Activated CD4-positive, alpha-beta T cell treated with anti-CD3 and anti-CD28 coated beads, Interleukin-2, Interleukin-4, amounts not matched to agents 100 ng/mL and 50 ng/mL, durations not matched to agents 16 hours and 8 hours (primary cell): ENCODE measurements around the gene PSMA6.
"Not testable (repeated sequence)": the region's sequence is repeated elsewhere in the genome, so short reads cannot be mapped to it uniquely, and the experiment has no call there.

ENCODE experiments used
- DNase-seq: peaks from one replicate; pipeline ENCODE4 v3.0.0-alpha.2; 2020; ENCODE audit warnings: low spot score

Gene PSMA6

DNA sequence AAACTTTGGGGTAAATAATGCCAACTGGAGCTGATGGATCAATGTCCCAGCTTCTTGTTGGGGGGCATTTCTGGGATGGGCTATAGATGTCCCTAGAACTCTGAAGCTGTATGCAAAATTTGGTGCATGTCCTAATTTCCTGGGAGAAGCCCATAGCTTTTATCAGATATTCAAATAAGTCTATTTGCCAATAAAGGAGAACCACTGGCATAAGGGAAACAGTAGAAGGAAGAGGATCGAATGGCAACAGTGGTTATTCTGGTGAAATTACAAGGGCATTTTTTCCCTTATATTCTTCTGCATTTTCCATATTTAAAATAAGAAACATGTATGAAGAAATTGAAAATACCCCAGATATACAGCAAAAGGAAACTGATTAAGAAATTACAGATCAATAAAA is 34.2 kb downstream of the PSMA6 start:
- no peak for DNase-seq

DNA sequence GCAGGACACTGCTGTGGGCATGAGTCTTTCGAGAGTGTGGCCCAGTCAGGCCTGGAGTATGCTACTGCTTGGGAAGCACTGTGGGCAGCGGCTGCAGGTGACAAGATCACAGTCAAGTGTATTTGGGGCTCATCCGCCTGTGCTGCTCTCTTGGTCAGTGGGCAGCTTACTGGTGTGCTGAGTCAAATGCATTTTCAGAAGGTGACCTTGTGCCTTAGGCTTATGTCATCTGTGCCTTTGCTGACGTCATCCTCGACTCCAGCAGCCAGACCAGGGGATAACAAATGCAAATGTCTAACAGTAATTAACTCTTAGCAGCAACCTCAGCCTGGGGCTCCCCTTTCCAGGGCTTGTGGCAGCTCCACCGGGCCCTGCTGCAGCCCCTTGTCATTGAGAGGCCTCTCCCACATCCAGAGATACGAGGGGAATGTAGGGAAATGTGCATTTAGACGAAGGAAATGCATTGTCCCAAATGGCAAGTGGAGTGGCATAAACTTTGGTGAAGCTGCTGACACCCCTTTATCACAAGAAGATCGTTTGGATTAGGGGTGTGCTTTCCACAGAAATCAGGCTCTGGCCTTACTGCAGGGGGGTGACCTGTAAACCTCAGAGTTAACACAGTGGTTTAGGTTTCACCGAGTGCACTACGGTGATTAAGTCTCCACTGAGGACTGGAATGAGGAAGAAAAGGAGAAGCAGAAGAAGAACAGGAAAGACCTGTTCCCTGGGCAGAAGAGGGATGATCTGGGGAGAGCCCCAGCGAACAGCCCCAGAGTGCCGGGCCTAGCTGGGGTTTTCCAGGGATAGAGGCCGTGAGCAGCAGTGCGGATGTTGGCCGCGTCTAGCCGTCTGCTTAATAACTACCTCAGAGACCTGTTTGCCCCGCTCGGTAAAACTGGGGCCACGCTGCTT is 39.7 kb downstream of the PSMA6 start:
- no peak for DNase-seq

DNA sequence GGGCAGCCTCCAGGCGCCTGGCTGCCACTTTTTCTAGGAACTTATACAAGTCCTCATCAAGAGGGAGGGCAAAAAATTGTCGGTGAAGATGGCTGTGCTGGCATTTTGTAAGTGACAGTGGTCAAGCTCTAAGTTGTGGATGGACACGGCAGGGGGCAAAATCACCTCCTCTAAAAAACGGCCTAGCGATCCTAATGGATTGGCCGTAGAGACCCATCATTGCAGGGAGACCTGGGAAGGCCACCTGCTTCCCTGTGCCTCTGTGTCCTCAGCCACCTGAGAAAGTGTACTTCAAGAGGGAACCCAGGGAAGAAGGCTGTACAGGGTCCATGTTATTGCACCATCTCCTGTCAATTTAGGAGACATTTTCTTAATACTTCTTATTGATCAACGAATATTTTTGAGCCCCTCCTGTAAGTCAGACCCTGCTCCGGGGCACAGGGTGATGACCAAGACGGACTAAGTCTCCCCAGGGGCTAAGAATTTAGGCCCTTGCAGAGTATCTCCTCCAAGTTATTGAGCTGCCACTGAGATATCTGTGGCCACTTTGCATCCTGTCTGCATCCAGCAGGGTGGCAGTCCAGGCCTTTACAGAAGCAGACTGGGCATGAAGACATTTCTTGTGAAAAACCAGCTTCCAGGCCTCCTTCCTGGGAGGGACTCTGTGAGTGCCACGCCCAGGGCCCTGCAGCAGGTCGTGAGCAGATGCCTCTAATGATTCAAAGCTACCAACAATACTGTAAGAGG is 40.5 kb downstream of the PSMA6 start:
- peak; percentile 74 for DNase-seq

DNA sequence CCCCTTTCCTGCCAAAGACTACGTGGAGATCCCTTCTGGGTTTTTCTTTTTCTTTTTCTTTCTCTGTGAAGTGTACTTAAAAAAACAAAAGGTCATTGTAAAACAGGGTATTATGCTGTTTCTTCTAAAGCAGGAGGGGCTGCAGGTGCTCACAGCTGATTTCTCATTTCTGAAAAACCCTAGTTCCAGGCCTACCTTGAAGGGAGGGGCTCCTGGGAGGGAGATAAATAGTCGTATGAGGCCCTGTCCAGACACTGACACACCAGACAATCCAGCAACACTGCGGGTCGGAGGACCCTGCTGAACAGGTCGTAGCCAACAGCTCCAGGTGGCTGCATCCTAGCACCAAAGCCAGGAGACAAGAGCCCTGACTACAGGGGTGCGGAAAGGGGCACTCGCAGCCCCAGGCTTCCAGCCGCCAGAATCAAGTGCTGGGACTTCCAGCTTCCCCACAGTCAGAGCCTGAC is 41.1 kb downstream of the PSMA6 start:
- DNase-seq: no peak

DNA sequence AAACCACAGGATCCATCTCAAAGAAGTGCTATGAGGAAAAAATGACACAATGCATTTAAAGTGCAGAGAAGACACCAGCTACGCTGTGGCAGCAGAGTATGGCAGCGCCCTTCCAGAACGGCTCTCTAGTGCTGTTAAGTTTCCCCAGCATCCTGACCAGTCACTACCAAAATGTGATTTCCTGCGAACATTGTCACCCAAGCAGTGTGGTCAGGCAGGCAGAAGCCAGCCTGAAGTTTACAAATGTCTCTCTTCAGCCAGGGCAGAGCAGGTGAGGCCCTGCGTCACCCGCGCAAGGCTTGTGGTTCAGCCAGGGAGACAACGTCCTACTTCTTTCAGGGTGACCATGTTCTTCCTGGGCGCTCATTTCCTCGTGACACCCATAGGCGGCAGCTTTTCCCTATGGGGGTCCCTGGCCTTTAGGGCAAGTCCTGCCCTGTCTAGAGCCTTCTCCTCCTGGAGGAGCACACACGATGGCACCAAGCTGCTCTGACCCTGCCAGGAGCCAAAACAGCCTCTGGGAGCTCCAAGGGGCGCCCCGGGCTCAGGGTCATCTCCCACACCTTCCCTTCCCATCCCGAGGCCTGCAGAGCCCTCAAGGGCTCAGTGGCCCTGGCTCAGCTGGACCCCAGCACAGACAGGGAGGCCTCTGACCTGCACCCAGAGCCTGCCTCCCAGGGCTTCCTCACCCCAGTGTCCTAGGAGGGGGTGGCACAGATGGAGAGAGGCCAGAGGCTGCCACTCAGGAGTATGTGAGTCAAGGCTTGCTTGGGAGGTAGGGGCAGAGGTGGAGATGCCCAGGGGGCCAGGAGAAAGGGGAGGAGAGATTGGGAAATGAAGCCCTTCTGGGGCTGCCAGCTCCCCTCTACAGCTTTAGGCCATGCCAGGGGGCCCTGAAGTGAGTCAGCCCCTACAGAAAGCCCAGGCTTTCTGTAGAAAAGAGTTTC is 41.9 kb downstream of the PSMA6 start:
- DNase-seq: peak; percentile 61

DNA sequence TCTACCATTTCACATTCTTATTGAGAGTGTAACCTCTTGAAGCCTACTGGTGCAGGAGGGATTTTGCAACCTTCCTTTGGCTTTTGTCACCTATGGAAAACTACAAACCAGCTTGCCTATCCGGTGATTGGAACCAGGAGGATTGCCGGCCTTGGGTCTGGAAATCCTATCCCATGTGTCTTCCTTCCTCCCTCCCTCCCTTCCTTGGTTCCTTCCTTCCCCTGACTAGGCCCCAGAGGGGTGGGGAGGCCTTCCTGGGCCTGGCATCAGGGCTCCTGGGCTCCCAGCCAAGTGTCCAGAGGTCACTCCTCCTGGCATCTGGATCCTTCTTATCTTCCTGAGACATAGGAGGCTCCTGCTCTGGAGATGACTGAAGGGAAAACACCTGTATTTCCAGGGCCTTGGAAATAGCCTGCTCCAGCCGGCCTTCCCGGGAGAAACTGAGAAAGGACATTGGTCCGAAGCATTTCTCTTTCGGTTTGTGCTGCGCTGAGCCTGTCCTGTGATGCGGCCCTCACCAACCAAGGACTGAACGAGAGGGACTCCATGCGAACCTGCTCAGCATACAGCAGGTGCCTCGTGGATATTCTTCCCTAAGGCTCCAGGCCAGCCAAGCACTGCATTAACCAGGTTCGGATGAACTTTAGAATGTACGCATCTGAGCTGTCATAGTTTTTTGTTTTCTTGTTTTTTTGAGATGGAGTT is 43.4 kb downstream of the PSMA6 start:
- no peak for DNase-seq

DNA sequence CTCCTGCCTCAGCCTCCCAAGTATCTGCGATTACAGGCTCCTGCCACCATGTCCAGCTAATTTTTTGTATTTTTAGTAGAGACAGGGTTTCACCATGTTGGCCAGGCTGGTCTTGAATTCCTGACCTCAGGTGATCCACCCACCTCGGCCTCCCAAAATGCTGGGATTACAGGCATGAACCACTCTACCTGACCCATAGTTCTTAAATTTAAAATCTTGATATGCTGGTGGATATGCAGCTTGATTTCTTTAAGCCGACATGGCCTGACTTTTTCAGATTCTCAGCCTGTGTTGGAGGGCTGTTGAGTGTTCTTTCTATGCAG is 44.0 kb downstream of the PSMA6 start:
- DNase-seq: not testable (repeated sequence)

DNA sequence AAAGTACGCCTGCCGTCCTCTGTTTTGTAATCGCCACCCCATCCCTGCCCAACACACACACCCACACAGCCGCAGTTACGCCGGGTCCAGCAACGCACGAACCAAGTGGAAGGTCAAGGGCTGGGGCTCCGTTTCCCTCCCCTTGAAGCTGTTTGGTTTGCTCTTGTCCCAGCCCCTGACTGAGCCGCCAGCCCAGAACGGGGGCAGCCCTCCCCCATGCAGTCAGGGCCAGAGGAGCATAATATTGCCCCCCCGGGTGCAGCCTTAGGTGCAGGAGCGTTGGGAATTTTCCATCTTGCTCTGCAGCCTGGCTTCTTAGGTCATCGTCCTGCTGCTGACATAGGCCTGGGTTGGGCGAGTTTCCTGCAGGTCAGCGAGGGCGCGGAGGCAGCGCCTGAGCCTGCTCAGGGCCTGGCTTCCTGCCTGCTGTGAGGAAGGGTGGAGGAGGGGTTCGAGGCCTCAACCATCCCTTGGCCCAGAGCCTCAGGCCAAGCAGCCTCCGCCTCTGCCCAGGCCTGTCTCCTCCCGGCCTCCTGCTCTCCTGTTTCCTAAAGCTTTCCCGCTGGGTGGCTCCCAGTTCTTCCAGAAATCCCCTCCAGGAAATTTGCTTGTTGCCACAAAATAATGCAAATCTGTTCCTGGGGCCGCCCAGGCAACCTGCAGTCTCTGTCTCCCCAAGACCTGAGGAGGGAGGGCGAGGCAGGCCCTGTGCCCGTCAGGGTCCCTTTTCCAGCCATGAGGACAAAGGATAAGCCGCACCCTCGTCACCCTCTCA is 44.5 kb downstream of the PSMA6 start:
- no peak for DNase-seq

DNA sequence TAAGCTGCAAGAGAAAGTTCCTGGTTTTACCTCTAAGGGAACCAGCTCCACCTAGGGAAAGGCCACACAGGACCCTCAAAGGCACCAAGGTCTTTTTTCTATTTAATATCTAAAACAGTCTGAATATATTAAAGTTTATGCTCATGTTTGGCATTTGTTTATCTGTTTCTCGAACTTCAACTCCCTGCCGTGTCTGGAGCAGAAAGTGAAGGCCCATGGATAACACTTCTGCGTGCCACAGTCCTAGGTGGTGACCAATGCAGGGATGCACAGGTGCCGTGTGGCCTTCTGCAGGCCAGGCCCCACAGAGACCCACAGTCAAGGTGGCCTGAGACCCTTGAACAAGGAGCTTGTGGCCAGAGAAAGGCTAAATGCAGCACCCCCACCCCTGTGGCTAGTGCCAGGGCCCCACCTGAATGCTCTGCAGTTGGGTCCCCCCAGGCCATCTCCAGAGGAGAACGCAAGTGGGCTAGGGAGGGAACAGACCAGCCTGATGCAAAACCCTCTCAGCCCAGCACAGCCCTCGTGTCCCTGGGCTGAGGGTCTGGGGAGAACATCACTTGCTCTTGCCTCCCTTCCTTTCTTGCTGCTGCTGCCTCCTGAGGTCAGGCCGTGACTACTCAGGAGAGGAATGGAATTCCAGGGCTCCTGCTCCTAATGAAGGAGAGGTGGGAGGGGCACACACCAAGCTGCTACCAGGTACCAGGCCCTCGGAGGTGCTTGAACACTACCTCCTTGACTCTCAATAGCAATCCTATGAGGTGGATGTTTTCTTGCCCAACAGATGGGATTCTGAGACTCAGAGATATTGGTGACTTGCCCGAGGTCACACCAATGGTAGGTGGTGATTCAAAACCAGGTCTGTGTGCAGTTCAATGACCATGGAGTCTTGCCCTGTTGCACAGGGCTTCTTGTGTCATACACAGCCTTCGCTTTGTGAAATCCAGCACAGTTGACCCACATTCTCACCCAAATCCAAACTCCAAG is 45.4 kb downstream of the PSMA6 start:
- DNase-seq: no peak

DNA sequence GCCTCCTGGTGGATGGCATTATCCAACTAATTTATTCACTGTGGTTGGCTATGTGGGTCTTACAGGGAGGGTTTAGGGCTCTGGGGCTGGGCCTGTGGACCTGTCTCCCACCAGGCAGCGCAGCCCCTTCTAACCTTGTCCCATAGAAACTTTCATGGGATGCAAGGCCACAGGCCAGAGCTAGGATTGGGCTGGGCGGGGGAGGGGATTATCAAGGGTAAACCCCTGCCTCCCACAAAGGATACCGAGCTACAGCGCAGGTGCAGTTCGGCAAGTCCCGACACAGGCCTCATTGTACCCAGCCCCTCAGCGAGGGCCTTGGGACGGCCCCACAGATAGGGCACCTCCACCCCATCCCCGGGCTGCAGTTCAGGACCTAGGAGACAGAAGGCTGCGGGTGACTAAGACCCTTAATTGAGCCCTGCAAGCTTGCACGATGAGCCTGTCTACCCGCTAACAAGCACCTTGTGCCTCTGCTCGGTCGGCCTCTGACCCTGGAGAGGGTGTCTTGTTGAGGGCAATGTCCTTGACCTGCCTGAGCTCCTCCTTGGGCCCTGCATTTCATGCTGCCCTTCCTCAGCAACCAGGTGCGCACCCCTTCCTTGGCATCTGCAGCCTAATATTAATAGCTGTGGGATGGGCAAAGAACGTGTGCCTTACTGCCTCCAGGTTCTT is 46.7 kb downstream of the PSMA6 start:
- DNase-seq: no peak

DNA sequence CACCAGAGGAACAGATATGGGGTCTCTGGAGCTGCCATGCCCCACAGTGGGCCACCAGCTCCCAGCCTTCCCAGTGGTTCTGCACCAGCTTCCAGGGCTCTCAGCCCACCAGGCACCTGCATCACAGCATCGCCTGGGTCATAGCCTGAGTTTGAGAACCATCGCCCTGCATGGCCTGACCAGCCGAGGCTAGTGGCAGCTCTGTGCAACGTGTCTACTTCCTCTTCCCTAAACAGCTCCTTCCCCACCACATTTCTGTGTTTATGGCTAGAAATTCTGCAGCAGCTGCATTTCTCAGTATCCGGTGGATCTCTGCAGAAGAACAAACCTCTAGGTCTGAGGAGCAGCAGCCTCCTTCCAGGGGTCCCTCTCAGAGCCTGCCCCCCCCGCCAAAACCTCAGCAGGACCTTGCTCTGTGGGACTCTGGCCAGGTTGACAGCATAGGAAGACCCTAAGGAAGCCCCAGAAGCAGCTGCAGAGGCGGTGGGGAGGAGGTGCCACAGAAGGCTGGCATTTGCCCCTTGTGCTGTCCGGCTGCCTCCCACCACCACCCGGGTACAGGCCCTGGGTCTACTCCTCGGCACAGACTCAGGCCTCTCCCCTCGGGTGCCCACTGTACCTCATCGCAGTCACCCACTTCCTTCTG is 47.7 kb downstream of the PSMA6 start:
- no peak for DNase-seq

DNA sequence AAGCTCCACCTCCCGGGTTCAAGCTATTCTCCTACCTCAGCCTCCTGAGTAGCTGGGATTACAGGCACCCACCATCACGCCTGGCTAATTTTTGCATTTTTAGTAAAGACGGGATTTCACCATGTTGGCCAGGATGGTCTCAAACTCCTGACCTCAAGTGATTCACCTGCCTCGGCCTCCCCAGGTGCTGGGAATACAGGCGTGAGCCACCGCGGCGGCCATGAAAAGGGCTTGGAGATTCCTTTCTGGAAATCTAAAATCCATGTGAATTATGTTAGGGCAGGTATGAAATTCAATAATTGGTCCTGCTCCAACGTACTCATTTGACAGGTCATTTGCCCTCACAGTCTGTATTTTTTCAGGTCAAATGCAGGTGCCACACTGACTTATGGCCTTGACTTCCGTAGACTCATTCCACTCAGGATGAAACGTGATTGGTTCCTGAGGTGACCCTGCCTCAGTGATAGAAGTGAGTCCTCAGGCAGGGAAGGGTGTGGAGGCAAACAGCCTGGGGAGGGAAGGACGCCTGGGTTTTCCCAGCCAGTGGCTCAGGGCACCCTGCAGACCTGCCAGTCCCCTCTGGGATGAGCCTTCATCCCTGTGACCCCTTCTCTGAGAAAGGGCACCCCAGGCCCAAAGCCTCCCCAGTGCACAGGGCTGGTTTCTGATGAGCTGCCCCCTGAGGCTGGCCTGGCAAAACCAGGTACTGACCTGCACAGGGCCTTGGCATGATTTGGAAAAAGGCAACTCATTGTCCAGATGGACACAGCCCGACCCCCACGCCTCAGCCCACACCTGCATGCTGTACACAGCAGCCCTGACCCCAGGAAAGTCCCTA is 48.7 kb downstream of the PSMA6 start:
- DNase-seq: no peak

DNA sequence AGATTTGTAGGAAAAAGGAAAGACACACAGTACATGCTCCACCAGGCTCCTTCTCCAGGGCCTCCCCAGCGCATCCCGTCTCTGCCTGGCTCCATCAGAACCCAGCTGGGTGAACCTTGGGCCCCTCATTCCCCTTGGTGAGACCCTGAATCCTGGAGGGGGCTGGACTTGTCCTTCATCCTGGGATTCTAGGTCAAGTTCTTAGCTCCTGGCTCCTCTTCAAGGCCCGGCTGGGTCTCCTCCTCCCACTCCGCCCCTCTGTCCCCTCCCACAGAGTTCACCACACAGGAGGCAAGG is 49.2 kb downstream of the PSMA6 start:
- no peak for DNase-seq

DNA sequence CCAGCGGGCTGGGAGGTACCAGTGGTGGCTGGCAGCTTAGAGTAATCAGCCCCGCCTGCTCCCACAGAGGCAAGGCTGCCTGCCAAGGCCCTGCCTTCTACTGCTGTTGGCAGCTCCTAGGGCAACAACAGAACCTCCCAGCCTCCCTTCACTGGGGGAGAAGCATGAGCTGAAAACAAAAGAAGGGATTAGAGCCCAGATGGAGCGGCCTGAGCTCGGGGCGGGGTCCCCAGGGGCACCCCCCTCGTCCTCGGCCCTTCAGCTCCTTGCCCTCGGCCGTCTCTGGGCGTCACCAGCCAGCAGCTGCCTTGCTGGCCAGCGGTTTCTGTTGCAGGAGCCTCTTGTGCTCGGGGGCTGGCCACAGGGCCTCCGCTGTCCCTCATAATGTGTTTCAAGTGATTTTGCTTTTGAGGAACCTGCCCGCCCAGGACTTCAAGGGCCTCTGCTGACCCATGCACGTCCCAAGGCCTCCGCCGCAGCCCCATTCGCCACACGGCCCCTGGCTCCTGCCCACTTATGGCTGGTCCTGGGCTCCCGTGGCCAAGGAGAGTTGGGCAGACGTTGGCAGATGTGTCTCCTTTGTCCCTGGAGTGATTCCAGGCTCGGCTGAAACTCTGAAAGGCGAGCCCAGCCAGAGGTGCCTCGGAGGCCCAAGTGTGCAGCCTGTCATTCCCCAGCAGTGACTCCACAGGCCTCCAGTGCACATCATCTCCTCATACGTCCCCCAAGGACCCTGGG is 49.7 kb downstream of the PSMA6 start:
- DNase-seq: no peak

DNA sequence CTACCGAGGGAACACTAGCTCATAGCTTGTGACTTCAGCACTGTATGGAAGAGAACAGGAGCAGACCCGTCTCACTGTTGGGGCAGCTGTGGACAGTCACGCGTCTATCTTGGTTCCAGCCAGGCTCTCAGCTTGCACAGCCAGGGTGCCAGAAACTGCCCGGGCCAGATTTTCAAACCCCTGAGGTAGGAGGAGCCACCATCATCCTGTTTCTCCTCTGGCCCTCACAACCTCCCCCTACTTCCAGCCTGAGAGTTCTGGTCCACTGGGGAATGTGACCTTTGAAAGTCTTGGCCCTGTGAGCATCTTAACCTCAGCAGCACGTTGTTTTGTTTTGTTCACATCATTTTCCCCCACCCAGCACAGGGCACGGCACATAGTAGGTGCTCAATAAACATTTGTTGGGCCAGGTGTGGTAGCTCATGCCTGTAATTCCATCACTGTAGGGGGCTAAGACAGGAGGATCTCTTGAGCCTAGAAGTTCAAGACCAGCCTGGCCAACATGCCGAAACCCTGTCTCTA is 50.4 kb downstream of the PSMA6 start:
- no peak for DNase-seq

DNA sequence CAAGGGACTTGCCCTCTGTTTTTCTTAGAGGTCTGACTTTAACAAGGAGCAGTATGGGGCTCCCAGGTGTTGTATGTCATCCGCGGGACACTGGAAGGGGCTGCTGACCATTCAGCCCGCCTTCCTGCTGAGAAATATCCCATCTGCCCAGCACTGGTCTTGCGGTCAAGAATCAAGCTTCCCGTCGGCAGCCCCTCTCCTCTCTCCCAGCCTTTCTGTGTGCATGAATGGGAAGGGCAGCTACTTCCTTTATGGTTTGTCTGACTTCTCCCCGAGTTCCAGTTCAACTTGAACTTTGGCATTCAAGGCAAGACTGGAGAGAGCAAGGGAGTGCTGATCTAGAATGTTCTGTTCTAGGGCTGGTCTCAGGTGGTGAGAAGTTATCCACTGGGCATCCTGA is 51.5 kb downstream of the PSMA6 start:
- DNase-seq: no peak
